GM19372 (cell line): ENCODE data around the gene ALPL.
"Not testable (repeated sequence)": the region's sequence is repeated elsewhere in the genome, so short reads cannot be mapped to it uniquely, and the experiment has no call there.

Source experiments
- ATAC-seq: cut with Tn5 transposase; IDR thresholded peaks from one replicate; pipeline ENCODE4 v1.9.1; 2021; ENCODE audit warnings: mild to moderate bottlenecking, low read depth, moderate library complexity; ENCODE audit not compliant: unreplicated experiment

The ALPL gene

DNA sequence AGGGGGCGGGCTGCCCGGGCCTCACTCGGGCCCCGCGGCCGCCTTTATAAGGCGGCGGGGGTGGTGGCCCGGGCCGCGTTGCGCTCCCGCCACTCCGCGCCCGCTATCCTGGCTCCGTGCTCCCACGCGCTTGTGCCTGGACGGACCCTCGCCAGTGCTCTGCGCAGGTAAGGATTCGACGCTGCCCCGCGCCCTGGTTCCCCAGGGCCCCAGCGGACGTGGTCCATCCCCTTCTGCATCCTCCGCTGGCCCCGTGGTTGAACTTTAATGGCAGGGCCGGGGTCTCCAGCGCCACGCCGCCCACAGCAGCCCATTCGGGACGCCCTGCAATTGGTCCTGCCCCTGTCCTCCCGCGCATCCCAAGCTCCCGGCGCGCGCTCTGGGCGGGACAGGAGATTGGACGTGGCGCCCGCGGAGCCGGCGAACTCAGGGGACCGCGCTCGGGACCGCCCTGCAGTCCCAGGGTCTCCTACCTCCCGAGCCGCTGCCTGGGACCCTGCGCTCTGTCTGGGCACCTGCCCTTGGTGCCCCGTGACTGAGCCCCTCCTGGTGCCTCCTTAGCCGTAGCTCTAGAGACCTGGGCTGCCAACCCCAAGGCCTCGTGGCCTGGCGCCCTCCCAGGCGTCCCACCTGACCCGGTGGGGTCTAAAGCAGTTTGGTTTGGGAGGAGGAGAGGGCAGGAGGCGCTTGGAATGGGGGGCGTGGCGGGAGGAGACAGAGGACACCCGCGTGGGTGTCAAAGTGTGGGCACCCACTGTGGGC, at the start of gene ALPL:
TSS of gene ALPL (plus strand) at position 73 of the 762 bp plus-strand sequence. CDS start 44,659 bp downstream, outside the sequence.
- ATAC-seq = no peak

DNA sequence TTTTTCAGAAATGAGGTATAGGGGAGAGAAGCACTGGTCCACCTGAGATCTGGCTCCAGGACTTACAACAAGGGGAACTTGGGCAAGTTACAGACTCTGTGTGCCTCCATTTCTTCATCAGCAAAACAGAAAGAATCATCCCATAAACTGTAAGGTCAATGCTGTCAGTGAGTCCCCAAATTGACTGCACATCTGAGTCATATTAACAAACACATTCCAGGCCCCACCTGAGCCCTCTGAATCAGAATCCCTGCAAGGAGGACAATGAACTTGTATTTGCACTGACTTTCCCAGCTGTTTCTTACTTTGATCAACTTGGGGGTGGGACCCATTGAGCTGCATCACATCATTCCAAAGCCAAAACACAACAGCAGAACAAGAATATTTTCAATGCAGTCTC, 44.1 kb upstream of the ALPL start:
- not testable (repeated sequence) for ATAC-seq

DNA sequence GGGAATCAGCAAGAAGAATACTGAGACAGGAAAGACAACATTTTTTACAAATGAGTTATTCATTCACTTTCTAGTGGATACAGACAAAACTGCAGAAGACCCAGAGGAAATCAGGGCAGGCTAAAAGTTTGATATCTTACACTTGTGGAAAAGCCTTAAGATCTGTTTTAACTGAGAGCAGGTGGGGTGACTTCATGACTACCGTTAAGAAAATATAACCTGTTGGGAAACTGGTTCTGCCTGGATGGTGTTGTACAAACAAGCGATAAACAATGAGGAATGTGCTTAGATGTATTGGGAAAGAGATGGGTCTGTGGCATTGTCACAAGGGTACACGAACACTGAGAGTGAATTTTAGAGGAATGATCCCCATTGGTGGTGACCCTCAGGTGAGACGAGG, 41.3 kb upstream of the ALPL start:
- ATAC-seq = not testable (repeated sequence)

DNA sequence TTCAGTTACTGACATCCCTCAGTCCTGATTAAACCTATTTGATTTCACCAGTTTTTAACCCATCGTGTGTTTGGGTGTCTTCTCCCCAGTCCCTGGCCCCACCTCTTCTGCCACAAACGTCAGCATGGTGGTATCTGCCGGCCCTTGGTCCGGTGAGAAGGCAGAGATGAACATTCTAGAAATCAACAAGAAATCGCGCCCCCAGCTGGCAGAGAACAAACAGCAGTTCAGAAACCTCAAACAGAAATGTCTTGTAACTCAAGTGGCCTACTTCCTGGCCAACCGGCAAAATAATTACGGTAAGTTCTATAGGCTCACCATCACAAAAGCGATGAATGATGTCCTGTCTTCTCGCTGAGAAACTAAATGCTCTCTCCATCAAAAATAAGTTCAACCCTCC, 40.6 kb upstream of the ALPL start:
- no peak for ATAC-seq

DNA sequence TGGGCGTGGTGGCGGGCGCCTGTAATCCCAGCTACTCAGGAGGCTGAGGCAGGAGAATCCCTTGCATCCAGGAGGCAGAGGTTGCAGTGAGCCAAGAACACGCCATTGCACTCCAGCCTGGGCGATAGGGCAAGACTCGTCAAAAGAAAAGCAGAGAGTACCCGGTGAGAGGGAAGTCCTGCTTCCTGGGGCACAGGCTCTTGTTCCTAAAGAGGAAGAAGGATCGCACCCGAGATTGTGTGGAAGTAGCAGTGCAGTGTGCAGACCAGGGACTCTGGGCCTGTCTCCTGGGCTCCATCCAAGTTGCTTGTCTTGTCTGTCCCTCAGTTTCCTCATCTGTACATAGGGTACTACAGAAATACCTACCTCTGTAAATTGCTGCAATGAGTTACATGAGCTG, 39.6 kb upstream of the ALPL start:
- ATAC-seq = no peak

DNA sequence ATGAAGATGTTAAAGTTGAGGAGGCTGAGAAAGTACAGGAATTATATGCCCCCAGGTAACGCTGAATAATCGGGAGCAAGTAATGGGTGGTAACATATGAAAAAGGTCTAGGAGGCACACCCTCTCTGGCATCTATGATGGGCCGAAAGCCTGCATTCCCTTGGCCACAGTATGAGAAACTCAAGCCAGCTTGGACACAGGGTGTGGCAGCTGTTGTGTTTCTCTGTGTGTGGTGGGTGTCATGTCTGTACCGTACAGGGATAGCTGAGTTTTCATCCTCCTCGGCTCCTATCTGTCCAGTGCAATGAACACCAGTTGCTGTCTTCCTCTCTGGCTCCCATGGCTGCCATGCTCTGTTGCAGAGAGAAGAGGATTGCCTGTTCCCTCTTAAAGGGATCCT, 36.4 kb upstream of the ALPL start:
- no peak for ATAC-seq

DNA sequence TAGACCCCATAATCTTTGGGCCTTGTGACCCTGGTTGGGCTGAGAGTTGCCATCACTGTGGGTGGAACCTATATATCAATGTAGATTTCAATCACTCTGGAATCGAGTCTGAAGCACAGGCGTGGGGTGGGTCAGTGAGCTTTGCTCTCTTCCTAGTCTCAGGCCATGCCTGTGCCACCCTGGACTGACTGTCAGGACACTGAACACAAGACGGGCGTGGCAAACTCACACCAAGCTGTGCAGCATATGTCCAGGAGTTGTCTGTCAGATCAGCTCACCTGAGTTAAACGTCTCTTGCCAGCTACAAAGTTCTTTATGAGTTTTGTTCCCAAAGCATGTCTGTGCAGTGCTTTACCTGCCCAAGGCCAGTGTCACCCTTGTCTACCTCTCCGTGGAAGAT, 30.9 kb upstream of the ALPL start:
- no peak for ATAC-seq

DNA sequence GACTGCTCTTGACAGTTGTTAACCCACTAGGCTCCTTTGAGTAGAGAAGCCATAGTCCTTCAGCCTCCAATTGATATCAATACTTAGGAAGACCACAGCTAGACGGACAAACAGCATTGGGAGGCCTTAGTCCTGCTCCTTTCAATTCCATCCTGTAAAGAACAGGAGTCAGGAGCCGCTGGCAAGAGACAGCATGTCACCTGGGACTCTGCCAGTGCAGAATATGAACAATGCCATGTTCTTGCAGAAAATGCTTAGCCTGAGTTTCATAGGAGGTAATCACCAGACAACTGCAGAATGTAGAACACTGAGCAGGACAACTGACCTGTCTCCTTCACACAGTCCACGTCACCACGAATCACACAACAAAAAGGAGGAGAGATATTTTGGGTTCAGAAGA, 25.3 kb upstream of the ALPL start:
- ATAC-seq = not testable (repeated sequence)

DNA sequence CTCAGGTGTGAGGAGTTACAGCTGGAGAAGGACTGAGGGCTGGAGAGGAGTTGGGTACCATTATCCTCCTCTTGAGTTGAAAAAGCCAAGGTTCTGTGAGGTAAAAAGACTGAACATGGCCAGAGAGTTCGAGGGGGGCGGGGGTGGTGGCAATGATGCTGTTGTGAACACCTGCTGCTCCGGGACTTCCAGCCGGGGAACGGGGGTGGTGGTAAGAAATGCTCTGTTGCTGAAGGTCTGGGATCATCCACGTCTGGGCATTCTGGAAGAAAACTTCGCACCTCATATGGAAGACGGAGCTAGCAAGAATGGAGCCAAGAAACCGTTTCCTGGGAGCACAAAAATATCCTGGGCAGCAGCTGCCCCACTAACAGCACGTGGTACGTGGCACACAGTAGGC, 20.1 kb upstream of the ALPL start:
- ATAC-seq = no peak

DNA sequence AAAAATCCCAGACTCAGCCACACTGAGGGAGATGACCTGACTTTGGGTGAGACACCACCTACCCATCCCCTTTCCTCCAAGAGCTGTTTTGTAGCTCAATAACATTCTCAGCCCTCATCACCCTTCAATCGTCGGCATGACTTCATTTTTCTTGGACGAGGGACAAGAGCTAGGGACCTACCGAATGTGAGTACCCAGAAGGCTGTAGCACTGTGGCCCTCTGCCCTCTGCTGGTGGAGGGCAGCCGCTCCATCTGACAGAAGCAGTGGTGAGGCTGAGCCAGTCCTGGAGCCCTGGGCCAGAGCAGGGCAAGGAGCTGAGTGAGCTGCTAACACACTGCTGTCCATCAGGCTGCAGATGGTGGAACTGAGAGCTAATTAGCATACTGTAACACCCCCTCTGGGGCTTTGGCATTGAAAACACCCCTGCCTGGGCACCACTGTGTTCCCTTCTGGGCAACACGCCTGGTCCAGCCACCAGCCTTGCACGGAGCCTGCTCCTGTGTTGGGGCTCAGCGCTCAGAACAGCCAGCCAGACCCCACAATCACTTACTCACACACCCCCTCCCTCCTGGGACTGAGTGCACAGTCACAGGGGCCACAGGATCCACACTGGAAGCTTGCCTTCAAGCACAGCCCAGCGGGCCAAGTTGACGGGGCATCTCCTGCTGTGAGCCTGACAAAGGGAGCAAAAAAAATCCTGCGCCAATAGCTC, 18.3 kb upstream of the ALPL start:
- no peak for ATAC-seq

DNA sequence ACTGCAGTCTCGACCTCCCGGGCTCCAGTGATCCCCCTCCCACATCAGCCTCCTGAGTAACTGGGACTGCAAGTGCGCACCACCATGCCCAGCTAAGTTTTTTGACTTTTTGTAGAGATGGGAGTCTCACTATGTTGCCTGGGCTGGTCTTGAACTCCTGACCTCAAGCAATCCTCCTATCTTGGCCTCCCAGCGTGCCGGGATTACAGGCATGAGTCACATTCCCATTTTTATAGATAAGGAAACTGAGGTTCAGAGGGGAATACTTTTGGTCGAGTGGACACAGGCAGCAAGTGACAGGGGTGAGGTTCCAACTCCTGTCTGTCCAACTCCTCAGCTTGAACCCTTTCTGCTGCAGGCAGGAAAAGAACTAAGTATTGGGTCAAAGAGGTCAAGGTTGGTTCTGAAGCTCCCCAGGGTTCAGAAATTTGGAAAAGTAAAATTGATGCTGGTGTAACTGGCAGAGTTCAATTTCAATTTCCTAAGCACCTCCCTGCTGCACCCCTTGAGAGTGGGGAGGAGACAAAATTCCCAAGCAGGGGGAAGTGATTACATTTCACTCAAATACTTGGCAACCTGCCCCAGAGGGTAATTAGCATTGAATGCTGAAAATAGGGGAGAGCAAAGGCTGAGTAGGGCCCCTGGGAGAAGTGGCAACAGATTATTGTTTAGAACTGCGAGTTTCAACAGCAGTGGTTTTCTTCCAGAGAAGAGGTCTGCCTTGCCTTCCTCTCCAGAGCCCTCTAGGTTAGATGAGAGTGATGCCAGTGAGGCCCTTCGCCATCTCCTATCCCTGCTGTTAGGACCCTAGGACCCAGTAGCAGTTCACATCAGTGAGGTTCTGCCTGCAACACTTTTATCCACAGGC, 17.5 kb upstream of the ALPL start:
- no peak for ATAC-seq

DNA sequence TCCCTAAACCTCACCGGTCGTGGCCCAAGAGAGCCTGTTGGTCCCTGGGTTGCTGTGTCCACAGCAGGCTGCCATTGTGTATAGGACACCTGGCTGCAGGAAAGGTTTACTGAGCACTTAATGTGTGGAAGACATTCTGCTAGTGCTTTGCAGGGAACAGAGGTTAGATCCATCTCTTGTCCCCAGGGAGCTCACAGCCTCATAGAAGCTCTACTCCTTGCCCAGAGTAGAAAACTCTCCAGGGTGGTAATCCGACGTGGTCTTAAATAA, 16.9 kb upstream of the ALPL start:
- ATAC-seq = no peak

DNA sequence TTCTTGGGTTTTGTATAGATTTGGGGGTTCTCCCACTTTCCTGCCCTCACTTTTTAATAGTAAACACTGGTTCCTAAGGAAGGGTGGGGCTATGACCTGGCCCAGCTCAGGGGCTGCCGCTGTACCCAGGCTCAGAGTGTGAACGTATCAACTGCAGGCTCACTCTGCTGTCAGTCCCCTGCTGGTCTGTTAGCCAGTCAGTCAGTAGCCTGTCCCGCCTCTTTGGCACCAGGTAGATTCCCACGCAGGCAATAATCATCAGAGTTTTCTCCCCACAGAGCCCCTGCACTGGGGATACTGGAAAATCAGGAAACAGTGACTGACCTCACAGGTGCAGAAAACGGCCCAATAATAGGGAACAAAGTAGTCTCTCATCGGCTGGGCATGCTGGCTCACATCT, 15.0 kb upstream of the ALPL start:
- no peak for ATAC-seq

DNA sequence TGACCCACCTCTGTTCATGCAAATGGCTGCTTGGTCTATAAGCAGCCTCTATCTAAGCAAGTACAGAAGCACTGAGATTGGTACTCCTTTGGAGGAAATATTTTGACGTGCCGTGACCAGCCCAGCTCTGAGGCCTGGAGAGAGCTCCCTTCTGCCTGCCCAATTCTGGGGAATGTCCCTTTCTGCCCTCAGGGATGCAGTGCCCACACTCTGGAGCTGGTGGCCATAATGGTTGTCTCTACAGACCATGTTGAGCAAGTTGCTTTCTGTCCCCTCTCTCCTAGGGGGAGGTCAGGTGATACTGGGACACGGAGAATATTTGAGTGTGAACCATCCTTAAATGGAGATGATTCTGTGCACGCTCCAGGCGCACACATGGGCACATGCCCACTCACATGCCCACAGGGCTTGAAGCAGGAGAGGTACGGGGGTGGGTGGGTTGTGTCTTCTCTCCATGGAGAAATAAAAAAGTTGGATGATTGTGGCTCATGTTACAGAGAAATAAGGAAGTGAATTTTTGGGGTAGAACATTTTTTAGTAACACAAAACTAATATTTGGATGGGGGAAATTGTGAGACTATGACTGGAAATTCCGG, 13.9 kb upstream of the ALPL start:
- no peak for ATAC-seq

DNA sequence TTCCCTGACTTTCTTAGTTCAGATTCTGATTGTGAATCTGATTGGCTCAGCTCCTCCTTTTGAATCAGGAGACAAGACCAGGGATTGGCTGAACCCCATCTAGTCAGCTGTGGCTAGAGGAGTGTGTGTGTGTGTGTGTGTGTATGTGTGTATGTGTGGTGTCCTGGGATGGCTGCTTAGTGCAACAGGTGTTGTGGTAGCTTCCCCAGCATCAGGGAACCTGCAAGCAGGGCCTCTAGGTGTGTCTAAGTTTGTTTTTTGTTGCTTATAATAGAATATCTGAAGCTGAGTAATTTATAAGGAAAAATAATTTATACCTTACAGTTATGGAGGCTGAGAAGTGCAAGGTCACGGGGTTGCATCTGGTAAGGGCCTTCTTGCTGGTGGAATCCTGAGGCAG, 13.2 kb upstream of the ALPL start:
- no peak for ATAC-seq

DNA sequence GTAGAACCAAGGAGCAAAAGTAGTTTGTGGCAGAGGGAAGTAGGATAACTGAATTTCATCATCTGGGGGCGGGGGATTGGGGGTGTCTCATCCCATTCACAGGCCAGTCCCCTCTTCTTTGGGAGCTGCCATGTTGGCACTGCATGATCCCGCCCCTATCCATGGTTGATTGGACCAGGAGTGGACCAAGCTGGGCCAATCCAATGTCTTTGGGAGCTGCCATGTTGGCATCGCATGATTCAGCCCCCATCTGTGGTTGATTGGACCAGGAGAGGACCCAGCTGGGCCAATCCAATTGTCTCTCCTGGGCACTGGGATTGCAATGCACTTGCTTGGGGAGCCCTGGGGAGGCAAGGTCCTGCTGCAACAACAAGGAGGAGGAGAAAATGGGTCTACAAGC, 12.3 kb upstream of the ALPL start:
- no peak for ATAC-seq

DNA sequence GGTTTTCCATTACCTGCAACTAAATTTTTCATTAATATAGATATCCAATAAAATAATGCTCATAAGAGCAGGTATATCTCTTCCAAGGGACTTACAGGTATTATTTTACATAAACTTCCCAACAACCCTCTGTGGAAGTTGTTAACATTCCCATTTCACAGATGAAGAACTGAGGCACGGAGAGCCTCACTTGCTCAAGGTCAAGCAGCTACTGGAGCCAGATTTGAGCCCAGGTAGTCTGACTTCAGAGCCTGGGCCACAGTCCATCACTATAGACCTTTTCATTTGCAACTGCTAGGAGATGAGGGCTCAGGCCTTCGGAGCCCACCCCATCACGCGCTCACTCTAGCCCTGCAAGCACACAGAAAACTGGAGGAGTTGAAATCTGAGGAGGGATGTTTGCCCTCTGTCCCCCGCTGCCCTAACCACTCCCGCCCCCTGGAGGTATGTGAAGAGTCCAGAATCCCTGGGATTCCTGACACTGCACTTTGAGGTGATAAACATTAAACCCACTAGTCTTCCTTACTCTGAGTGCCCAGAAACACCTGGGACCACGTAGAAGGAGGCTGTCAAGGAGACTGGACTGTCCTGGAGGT, 11.7 kb upstream of the ALPL start:
- ATAC-seq = no peak

DNA sequence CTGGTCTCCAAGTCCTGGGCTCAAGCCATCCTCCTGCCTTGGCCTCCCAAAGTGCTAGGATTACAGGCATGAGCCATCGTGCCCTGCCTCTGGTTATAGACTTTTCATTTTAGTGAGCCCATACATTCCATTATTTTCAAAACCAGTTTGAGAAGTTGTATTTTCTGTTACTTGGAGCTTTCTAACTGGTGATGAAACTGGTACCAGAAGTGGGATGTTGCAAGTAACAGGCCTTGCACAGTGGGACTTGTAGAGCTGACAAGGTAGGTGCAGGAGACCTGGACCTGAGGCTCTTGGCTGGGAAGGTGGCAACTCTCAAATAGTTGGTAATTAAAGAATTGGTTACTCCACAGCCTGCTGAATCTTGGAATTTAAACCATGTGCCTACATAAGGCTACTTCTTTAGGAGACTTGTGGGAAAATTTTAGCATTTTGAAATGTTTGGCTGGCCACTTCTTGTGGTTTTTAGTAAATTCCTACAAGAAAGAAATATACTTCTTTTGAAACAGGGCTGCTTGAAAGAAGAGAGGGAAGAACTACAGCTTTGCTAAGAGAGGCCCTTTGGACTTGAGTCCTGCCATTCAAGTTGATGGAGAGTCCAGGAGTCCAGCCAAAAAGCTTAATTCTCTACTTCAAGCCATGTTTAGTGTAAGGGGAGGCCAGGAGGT, 9.8 kb upstream of the ALPL start:
- no peak for ATAC-seq

DNA sequence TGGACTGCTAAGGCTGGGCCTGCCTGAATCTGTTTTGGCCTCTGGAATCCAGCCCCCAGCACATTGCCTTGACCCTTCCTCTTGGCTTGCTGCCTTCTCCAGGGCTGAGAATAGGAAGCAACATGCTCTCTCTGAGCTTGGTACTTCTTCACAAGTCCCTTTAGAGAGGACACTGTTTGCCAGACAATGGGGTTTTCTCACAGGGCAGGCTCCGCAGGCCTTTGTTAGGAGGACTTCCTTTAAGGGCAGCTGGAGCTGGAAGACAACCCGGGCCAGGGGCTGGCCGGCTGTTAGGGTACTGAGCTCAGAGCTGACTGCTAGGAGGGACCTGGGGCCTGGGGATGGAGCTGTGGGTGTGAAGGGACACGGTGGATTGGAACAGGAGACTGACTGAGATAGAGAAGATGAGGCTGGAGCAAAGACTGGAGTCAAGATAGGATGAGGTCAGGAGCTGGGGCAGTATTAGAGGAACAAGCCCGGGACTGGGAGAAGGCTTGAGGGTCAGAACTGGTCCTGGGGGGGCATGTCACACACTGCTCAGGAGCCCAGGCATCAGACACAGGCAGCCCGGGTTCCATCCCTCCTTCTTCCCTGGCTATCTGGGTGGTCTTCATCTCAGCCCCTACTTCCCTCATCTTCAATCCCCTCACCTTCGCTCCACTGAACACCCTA, 5.4 kb upstream of the ALPL start:
- ATAC-seq = no peak

DNA sequence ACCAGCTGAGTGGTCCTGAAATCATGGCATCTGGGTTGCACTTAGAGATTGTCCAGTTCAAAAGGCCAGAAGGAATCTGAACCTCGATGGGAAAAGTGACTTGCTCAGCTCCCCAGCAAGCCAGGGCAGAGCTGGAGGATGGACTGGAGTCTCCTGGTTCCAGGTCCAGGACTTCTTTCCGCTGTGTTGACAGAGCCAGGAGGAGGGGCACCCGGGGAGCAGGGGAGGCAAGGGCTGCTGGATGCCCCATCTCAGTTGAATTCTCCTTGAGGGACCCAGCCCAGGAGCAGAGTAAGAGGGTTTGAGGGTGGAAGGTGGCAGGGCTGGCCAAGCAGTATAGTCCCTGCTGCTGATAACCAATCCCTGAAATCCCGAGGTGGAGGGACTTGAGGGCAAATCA, 2.4 kb upstream of the ALPL start:
- ATAC-seq = no peak
